Measurements from ENCODE around the gene HOXD9.

The HOXD9 gene

GRCh38 chr2:176110415-176111308, 11.9 kb upstream of the HOXD9 start:
- DNase-seq (ENCODE audit: low read depth in 2 of 2), result no peak

GRCh38 chr2:176111309-176111663, 11.2 kb upstream of the HOXD9 start:
- DNase-seq (ENCODE audit: low read depth in 2 of 2), result no peak

DNA sequence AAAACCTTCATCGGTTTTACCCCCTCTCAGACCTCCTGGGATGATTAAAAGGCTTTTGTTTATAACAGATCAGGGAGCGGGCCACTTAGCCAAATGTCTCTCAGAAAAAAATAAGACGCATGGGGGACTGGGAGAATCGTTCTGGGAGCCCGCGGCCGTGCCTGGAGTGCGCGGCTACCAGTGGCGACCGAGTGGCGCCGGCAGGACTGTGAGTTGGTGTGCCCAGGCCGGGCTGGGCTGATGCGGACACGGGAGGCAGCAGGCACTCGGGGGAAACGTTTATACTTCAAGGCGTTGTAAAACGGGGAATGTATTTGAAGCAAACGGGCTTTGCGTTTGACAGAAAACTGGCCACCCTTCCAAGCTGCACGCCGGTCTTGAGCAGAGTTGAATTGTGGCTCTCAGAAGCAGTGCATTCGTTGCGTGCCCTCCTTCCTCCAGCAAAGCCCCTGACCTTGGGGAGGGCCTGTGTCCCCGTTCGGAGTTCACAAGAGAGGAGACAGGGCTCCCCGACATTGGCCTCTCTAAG, 10.6 kb upstream of the HOXD9 start:
- DNase-seq (ENCODE audit: low read depth in 2 of 2), result no peak

DNA sequence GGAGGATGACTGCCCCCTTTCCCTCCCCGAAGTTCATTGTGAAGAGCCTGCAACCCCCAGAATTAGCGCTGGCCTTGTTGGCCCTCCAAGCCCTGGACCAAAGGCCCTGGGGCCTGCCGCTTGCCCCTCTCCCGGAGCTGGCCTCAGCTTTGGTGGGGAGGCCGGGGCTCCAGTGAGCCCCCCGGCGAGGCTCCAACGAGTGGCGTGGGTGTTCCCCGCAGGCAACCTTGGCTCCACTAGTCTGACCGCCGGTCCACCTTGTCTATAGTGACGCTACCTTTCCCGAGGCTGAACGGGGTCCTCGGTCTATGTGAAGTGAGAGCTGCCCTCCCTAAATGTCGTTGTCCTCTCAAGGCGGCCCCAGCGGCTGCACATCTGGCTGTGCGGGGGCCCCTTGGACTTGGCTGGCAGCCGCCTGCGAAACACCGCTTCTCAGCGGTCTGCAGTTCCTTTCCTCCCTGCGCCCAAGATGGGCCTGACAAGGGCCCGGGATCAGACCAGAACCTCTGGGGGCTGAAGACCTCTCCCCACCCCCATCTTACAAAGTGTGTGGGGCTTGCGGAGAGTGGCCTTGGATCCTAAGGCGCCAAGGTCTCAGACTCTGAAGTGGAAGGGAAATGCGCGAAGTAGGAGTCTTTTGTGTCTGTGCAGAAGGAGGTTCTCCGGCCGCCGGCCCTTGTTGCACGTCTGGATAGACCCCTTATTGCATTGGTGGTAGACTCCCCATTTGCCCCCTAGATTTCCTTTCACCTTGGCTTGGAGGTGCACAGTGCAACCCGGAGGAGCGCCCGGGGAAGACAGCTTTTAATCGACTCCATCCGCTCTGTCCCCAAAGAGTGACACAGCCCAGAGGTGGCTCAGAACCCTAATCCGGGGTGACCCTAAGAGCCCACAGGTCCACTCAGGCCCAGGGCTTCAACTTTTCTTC, 9.9 kb upstream of the HOXD9 start:
- no peak for DNase-seq (ENCODE audit: low read depth in 2 of 2)

GRCh38 chr2:176114120-176114929, 8.2 kb upstream of the HOXD9 start:
- DNase-seq (ENCODE audit: low read depth in 2 of 2), result no peak

DNA sequence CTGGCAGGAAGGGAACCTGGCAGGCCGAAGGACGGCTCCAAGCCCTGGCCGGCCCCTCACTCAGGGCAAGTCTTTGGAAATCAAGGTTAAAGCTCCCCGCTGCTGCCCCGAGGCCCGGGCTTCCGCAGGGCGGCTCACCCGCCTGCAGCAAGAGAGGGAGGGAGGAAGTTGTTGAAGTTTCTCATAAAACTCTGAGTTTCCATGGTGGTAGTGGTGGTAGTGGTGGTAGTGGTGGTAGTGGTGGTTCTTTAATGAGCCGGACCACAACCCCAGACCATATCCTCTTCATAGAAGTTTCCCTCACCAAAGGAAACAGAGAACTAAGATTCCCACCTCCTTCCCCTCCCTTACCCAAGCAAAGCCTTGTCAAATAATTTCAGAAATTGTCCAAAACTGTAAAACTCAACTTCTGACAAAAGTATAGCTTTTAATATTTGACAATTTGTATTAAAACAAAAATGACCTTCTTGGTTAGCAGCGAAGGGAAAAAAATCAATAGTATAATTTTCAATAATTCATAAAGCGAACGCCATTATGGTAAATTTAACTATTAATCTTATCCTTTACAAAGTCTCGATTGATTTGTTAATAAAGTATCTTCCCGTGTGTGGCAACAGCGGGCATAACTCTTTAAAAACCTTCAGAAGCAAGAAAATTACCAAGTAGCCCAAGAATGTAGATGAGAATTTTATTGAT, 7.4 kb upstream of the HOXD9 start:
- DNase-seq (ENCODE audit: low read depth in 2 of 2), result no peak

DNA sequence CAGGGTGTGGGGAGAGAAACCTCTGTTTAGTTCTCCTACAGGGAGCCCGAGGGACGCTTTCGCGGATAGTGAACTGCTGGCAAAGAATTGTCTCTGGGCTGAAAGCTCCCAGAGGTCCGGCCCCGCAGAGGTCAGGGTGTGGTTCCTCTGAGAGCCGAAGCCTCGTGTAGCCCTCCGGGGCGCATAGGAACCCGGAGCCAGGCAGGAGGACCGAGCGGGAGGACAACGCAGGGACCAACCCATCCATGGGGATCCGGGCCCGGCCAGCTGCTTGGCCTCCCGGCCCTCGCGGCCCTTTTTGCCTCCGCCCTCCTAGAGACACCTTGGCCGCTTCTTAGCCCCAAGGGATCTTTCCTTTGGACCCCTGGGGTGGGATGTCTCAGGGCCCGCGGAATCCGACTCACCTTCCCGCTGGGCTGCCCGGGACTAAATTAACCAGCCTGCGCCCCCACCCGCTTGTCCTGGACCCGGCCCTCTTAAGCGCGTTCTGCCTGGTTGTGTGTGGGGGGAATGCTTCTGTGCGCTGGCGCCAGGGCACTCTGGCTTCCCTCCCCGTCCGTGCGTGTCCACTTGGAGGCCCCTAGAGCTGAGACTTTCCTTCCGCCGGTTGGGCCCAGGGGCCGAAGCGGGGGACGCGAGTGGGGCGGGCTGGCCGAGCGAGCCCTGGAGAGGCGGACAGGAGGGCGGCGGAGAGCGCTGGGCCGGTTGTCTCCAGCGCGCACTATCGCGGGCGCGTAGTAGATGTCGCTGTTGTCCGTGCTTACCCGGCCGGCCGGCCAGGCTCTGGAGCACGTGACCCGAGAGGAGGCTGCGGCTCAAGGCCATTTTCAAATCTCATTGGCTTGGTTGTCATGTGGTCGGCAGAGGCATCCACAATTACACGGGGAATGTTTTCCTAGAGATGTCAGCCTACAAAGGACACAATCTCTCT, 6.4 kb upstream of the HOXD9 start, which contains the start of gene HOXD10:
TSS of gene HOXD10 (plus strand) at position 896 of the 931 bp plus-strand sequence. CDS start 56 bp downstream, outside the sequence.
- no peak for DNase-seq (ENCODE audit: low read depth in 2 of 2)

GRCh38 chr2:176117162-176117822, 5.2 kb upstream of the HOXD9 start:
- DNase-seq (ENCODE audit: low read depth in 2 of 2), result no peak

- no peak for DNase-seq (ENCODE audit: low read depth in 2 of 2)
Observed at GRCh38 chr2:176117823-176118371, 4.6 kb upstream of the HOXD9 start.

DNA sequence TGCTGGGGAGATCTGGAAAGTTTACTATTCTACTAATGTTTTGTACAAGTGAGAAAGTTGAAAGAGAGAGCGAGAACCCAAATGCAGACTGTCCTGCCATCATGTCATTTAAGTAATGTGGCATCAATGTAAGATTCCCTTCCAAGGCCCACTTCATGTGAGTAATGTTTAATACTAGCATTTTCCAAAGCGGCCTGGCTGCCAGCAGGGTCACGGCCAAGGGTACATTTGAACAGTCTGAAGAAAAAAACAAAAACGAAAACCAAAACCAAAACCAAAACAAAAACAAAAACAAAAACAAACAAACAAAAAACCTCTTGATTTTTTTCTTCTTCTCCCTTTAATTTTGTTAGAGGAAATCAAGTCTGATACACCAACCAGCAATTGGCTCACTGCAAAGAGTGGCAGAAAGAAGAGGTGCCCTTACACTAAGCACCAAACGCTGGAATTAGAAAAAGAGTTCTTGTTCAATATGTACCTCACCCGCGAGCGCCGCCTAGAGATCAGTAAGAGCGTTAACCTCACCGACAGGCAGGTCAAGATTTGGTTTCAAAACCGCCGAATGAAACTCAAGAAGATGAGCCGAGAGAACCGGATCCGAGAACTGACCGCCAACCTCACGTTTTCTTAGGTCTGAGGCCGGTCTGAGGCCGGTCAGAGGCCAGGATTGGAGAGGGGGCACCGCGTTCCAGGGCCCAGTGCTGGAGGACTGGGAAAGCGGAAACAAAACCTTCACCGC, 3.7 kb upstream of the HOXD9 start:
- DNase-seq (ENCODE audit: low read depth in 2 of 2), result no peak

- DNase-seq (ENCODE audit: low read depth in 2 of 2), result no peak
Observed at GRCh38 chr2:176120364-176121189, 1.9 kb upstream of the HOXD9 start.

DNA sequence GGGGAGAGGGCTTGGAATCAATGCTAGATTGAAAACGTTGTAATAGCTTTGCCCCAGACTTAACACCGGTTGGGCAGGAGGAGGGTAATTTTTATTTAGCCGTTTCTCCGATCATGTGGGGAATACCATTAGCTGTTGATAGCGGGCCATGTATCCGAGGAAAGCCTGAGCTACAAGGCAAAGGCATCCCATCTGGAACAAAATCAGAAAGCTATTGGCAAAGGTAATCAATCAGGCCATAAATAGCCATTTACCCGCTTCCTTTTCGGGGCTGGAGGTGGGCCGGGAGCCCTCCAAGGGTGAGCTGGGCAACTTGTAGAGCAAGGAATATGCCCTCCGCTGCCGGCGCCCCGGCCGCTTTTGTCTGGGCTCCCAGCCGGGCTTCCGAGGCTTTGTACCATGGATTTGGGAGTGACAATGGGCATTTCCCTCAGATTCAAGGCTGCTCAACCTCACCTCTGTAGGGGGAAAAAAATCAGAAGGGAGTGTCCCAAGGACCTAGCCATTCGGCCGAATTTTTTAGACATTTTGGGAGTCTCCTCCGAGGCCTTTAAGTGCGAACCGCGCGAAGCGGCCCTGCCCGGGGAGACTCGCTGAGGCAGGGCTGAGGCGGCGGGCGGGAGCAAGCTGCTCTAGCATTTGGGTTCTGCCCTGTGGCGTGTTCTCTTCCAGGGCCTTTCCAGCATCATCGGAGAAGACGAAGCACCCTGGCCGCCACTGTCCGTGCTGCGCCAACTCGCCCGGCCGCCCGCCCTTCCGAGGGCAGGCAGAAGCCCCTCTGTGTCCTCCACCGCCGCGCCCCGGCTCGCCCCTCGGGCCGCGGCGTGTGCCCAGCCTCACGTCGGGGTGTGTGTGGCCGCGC, 1.1 kb upstream of the HOXD9 start:
- no peak for DNase-seq (ENCODE audit: low read depth in 2 of 2)

GRCh38 chr2:176122052-176122682, 352 bp upstream of the HOXD9 start:
- no peak for DNase-seq (ENCODE audit: low read depth in 2 of 2)

DNA sequence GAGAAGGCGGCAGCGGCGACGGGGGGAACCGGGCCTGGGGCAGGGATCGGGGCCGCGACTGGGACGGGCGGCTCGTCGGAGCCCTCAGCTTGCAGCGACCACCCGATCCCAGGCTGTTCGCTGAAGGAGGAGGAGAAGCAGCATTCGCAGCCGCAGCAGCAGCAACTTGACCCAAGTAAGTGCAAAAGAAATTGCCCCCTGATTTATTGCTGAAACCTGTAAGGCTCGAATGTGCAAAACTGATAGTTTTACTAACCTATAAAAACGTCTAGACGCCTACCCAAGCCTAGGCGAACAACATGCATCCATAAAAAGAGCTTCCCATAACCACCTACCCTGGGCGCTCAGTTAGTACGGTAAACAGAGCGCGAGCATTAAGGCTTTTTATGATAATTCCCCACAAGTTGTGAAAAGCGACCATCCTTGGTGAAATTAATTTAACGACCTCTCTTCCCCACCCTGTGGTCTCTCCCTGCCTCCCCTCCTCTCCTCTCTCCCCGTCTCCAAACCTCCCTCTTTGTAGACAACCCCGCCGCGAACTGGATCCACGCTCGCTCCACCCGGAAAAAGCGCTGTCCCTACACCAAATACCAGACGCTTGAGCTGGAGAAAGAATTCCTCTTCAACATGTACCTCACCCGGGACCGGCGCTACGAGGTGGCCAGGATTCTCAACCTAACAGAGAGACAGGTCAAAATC, 1.0 kb downstream of the HOXD9 start:
- DNase-seq (ENCODE audit: low read depth in 2 of 2), result no peak
